ENCODE measurements around the gene HLA-DQA2.

Gene HLA-DQA2

GRCh38 chr6:32752580-32752979 lies 11.4 kb downstream of the HLA-DQA2 start:
- in situ Hi-C loops (cut with MboI; ENCODE audit: low pct_unique_long_range_greater_than_20kb, low sequenced_read_pairs, unreplicated experiment) = no loop called here
- no peak for TF ChIP-seq CTCF (IDR thresholded peaks at IDR 0.05; ENCODE audit: extremely low read depth, insufficient read depth, missing control alignments)
- no peak for DNase-seq (ENCODE audit: low spot score)

- TF ChIP-seq CTCF (IDR thresholded peaks at IDR 0.05; ENCODE audit: extremely low read depth, insufficient read depth, missing control alignments) = no peak
- DNase-seq (ENCODE audit: low spot score) = no peak
- in situ Hi-C loops (cut with MboI; ENCODE audit: low pct_unique_long_range_greater_than_20kb, low sequenced_read_pairs, unreplicated experiment) = loop anchor here (5.0 kb wide), 1 partner anchor 97 kb away; no protein-coding TSS in a partner anchor
These were observed 18.5 kb downstream of the HLA-DQA2 start for GRCh38 chr6:32759669-32760068.

GRCh38 chr6:32761072-32761471 lies 19.9 kb downstream of the HLA-DQA2 start:
- DNase-seq (ENCODE audit: low spot score) = no peak
- in situ Hi-C loops (cut with MboI; ENCODE audit: low pct_unique_long_range_greater_than_20kb, low sequenced_read_pairs, unreplicated experiment) = loop anchor here (5.0 kb wide), 1 partner anchor 99 kb away; no protein-coding TSS in a partner anchor

GRCh38 chr6:32761548-32761947 lies 20.4 kb downstream of the HLA-DQA2 start:
- no peak for DNase-seq (ENCODE audit: low spot score)
- in situ Hi-C loops (cut with MboI; ENCODE audit: low pct_unique_long_range_greater_than_20kb, low sequenced_read_pairs, unreplicated experiment) = loop anchor here (5.0 kb wide), 1 partner anchor 99 kb away; no protein-coding TSS in a partner anchor
- no peak for TF ChIP-seq CTCF (IDR thresholded peaks at IDR 0.05; ENCODE audit: extremely low read depth, insufficient read depth, missing control alignments)

More at GRCh38 chr6:32761072-32761471, 19.9 kb downstream of the HLA-DQA2 start:
- no peak for TF ChIP-seq CTCF (IDR thresholded peaks at IDR 0.05; ENCODE audit: extremely low read depth, insufficient read depth, missing control alignments)

- DNase-seq (ENCODE audit: low spot score) = peak; percentile 36
- in situ Hi-C loops (cut with MboI; ENCODE audit: low pct_unique_long_range_greater_than_20kb, low sequenced_read_pairs, unreplicated experiment) = loop anchor here (5.0 kb wide), 1 partner anchor 101 kb away; no protein-coding TSS in a partner anchor
- no peak for TF ChIP-seq CTCF (IDR thresholded peaks at IDR 0.05; ENCODE audit: extremely low read depth, insufficient read depth, missing control alignments)
These were observed 22.2 kb downstream of the HLA-DQA2 start, which contains the start of gene HLA-DQB2 for GRCh38 chr6:32763421-32763820. Gene HLA-DQB2, minus strand, starts transcription at chr6:32763532. Its CDS starts 62 bp downstream, at chr6:32763470.

GRCh38 chr6:32764048-32764447 lies 22.9 kb downstream of the HLA-DQA2 start:
- no peak for DNase-seq (ENCODE audit: low spot score)
- in situ Hi-C loops (cut with MboI; ENCODE audit: low pct_unique_long_range_greater_than_20kb, low sequenced_read_pairs, unreplicated experiment) = loop anchor here (5.0 kb wide), 1 partner anchor 102 kb away; no protein-coding TSS in a partner anchor
- no peak for TF ChIP-seq CTCF (IDR thresholded peaks at IDR 0.05; ENCODE audit: extremely low read depth, insufficient read depth, missing control alignments)
